ENCODE results near the gene UNC93A. TPM values are rescaled to one million over a fixed set of nuclear protein-coding genes. Genes with fewer than 3 reads are reported as not detected.
"Not testable (repeated sequence)": the region's sequence is repeated elsewhere in the genome, so short reads cannot be mapped to it uniquely, and the experiment has no call there.

UNC93A gene
- total RNA-seq, 1 donor from 2014 or later = not detected

GRCh38 chr6:167245591-167245990, 45.5 kb upstream of the UNC93A start:
- intact Hi-C loops (cut with DNase I) = no loop called here
- Histone ChIP-seq H3K9me3 (no peaks in the 10 kb centered on the region), H3K27ac (no peak overlapping the region), H3K27me3 (no peaks in the 10 kb centered on the region), H3K36me3 (no peaks in the 10 kb centered on the region), H3K4me1 (no peaks in the 10 kb centered on the region), H3K4me3 (no peak overlapping the region)
- TF ChIP-seq, protein P1, sequence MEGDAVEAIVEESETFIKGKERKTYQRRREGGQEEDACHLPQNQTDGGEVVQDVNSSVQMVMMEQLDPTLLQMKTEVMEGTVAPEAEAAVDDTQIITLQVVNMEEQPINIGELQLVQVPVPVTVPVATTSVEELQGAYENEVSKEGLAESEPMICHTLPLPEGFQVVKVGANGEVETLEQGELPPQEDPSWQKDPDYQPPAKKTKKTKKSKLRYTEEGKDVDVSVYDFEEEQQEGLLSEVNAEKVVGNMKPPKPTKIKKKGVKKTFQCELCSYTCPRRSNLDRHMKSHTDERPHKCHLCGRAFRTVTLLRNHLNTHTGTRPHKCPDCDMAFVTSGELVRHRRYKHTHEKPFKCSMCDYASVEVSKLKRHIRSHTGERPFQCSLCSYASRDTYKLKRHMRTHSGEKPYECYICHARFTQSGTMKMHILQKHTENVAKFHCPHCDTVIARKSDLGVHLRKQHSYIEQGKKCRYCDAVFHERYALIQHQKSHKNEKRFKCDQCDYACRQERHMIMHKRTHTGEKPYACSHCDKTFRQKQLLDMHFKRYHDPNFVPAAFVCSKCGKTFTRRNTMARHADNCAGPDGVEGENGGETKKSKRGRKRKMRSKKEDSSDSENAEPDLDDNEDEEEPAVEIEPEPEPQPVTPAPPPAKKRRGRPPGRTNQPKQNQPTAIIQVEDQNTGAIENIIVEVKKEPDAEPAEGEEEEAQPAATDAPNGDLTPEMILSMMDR (IDR thresholded peaks at IDR 0.05) = no peak
- no peak for DNase-seq (ENCODE audit: low spot score in 2 of 2)

GRCh38 chr6:167247814-167248595, 43.1 kb upstream of the UNC93A start:
- Histone ChIP-seq H3K9me3 (no peaks in the 10 kb centered on the region), H3K4me1 (no peaks in the 10 kb centered on the region), H3K4me3 (no peak overlapping the region), H3K36me3 (no peaks in the 10 kb centered on the region), H3K27ac (no peak overlapping the region), H3K27me3 (no peaks in the 10 kb centered on the region)
- TF ChIP-seq, protein P1 (IDR thresholded peaks at IDR 0.05) = no peak
- intact Hi-C loops (cut with DNase I) = no loop called here
- DNase-seq (ENCODE audit: low spot score in 2 of 2) = no peak

GRCh38 chr6:167248878-167249455, 42.1 kb upstream of the UNC93A start:
- intact Hi-C loops (cut with DNase I) = not testable (repeated sequence)

DNA sequence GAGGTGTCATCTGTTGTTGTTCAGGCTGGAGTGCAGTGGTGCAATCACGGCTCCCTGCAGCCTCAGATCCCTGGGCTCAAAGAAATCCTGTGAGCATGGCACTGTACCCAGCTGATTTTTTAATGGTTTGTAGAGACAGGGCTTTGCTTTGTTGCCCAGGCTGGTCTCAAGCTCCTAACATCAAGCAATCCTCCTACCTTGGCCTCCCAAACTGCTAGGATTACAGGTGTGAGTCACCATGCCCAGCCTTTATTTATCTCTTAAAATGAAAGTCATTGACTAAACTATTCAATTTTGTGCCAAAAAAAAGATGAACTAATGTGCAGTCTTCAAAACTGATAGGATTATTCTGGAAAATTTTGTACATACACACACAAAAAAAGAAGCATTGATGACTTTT, 38.8 kb upstream of the UNC93A start:
- TF ChIP-seq, protein P1 (IDR thresholded peaks at IDR 0.05) = no peak
- H3K4me3 ChIP-seq = no peak overlapping the region
- intact Hi-C loops (cut with DNase I) = no loop called here
- DNase-seq (ENCODE audit: low spot score in 2 of 2) = no peak
- no peaks in the 10 kb centered on the region for H3K27me3 ChIP-seq
- H3K27ac ChIP-seq = no peak overlapping the region
- no peaks in the 10 kb centered on the region for H3K36me3 ChIP-seq
- H3K4me1 ChIP-seq = no peaks in the 10 kb centered on the region
- H3K9me3 ChIP-seq = no peaks in the 10 kb centered on the region

More at GRCh38 chr6:167248878-167249455, 42.1 kb upstream of the UNC93A start:
- H3K4me1 ChIP-seq; DNase-seq (ENCODE audit: low spot score in 2 of 2); H3K9me3 ChIP-seq; H3K36me3 ChIP-seq; H3K27ac ChIP-seq; H3K4me3 ChIP-seq; H3K27me3 ChIP-seq: not testable (repeated sequence)

GRCh38 chr6:167255918-167256553, 35.1 kb upstream of the UNC93A start:
- no peak for DNase-seq (ENCODE audit: low spot score in 2 of 2)
- no peaks in the 10 kb centered on the region for H3K9me3 ChIP-seq
- intact Hi-C loops (cut with DNase I) = no loop called here
- no peak overlapping the region for H3K27ac ChIP-seq
- TF ChIP-seq, protein P1 (IDR thresholded peaks at IDR 0.05) = no peak
- H3K4me1 ChIP-seq = no peaks in the 10 kb centered on the region
- H3K4me3 ChIP-seq = no peak overlapping the region
- H3K36me3 ChIP-seq = no peaks in the 10 kb centered on the region
- no peaks in the 10 kb centered on the region for H3K27me3 ChIP-seq

DNA sequence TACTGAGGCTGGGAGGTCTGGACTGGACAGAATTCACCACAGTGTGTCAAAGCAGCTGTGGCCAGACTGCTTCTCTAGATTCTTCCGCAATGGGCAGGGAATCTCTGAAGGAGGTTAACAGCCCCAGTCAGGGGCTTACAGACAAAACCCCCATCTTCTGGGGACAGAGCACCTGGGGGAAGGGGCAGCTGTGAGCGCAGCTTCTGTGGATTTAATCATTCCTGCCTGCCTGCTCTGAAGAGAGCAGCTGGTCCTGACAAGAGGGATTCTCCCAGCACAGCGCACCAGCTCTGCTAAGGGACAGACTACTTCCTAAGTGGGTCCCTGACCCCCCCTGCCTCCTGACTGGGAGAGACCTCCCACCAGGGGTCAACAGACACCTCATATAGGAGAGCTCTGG, 32.5 kb upstream of the UNC93A start:
- no peak overlapping the region for H3K4me3 ChIP-seq
- intact Hi-C loops (cut with DNase I) = no loop called here

GRCh38 chr6:167266057-167266829, 24.9 kb upstream of the UNC93A start:
- H3K4me1 ChIP-seq; H3K4me3 ChIP-seq; DNase-seq (ENCODE audit: low spot score in 2 of 2); H3K36me3 ChIP-seq; H3K27ac ChIP-seq; intact Hi-C loops (cut with DNase I); H3K9me3 ChIP-seq; H3K27me3 ChIP-seq: not testable (repeated sequence)

More for the DNA sequence above, 32.5 kb upstream of the UNC93A start:
- DNase-seq (ENCODE audit: low spot score in 2 of 2) = no peak
- TF ChIP-seq, protein P1 (IDR thresholded peaks at IDR 0.05) = no peak
- no peak overlapping the region for H3K27ac ChIP-seq
- no peaks in the 10 kb centered on the region for H3K4me1 ChIP-seq
- no peaks in the 10 kb centered on the region for H3K27me3 ChIP-seq
- no peaks in the 10 kb centered on the region for H3K36me3 ChIP-seq
- H3K9me3 ChIP-seq = no peaks in the 10 kb centered on the region

Data from ascending aorta (tissue), 2 donors.